Mesenchymal stem cell (in vitro differentiated cells and primary cell): ENCODE data around the gene FAM107A.

Experiments
- DNase-seq: peaks from one replicate; pipeline ENCODE4 v3.0.0-alpha.2; 2013
- H2AFZ ChIP-seq: one replicate; pipeline ENCODE4 v1.6.1; 2013; ENCODE audit warnings: low read depth, mild to moderate bottlenecking, control low read depth, inconsistent platforms, low read length, moderate library complexity
- H2AK5ac ChIP-seq: 2 replicates; pipeline ENCODE4 v1.6.1; 2013; ENCODE audit warnings: low read length, moderate library complexity, mild to moderate bottlenecking, inconsistent platforms; ENCODE audit not compliant: severe bottlenecking
- H2BK120ac ChIP-seq: one replicate; pipeline ENCODE4 v1.6.1; 2013; ENCODE audit warnings: low read depth, mild to moderate bottlenecking, inconsistent platforms, low read length, moderate library complexity
- H2BK12ac ChIP-seq, 2 experiments: one replicate each; pipeline ENCODE4 v1.6.1; 2013; ENCODE audit warnings: inconsistent platforms in 2 of 2, low read length in 2 of 2, mild to moderate bottlenecking in 2 of 2, moderate library complexity in 2 of 2, control low read depth in 1 of 2
- H2BK15ac ChIP-seq: one replicate; pipeline ENCODE4 v1.6.1; 2013; ENCODE audit warnings: mild to moderate bottlenecking, low read depth, inconsistent platforms; ENCODE audit not compliant: poor library complexity, severe bottlenecking
- H2BK5ac ChIP-seq: 2 replicates; pipeline ENCODE4 v1.6.1; 2013; ENCODE audit warnings: low read depth, mild to moderate bottlenecking, low read length, control low read depth, inconsistent platforms; ENCODE audit not compliant: poor library complexity, severe bottlenecking
- H3K14ac ChIP-seq, 2 experiments: one replicate each; pipeline ENCODE4 v1.6.1; 2013; ENCODE audit warnings: inconsistent platforms in 2 of 2, low read length in 2 of 2, control low read depth in 1 of 2, mild to moderate bottlenecking in 1 of 2, moderate library complexity in 1 of 2
- H3K18ac ChIP-seq, 2 experiments: one replicate each; pipeline ENCODE4 v1.6.1; 2013; ENCODE audit warnings: inconsistent platforms in 2 of 2, low read length in 2 of 2, control low read depth in 1 of 2, low read depth in 1 of 2, mild to moderate bottlenecking in 1 of 2
- H3K23ac ChIP-seq, 2 experiments: one replicate each; pipeline ENCODE4 v1.6.1; 2013; ENCODE audit warnings: inconsistent platforms in 2 of 2, low read length in 2 of 2, mild to moderate bottlenecking in 2 of 2, moderate library complexity in 2 of 2, control low read depth in 1 of 2
- H3K27ac ChIP-seq: 2 replicates; pipeline ENCODE4 v1.5.1; 2013; ENCODE audit warnings: mild to moderate bottlenecking, moderate library complexity, low read length, control low read depth, inconsistent platforms; ENCODE audit not compliant: poor library complexity, severe bottlenecking
- H3K27me3 ChIP-seq, 2 experiments: 2 replicates each; pipeline versions ENCODE4 v1.6.1 to v1.7.0; 2013; ENCODE audit warnings: low read length in 2 of 2, mild to moderate bottlenecking in 2 of 2, moderate library complexity in 2 of 2, control low read depth in 1 of 2, inconsistent platforms in 1 of 2; ENCODE audit not compliant: control insufficient read depth in 1 of 2, insufficient read depth in 1 of 2
- H3K36me3 ChIP-seq, 2 experiments: 2 replicates each; pipeline versions ENCODE4 v1.6.1 to v1.7.0; 2013; ENCODE audit warnings: low read length in 2 of 2, control low read depth in 1 of 2, inconsistent platforms in 1 of 2, low read depth in 1 of 2, mild to moderate bottlenecking in 1 of 2; ENCODE audit not compliant: insufficient read depth in 2 of 2, control insufficient read depth in 1 of 2
- H3K4ac ChIP-seq, 2 experiments: one replicate each; pipeline ENCODE4 v1.6.1; 2013; ENCODE audit warnings: inconsistent platforms in 2 of 2, low read length in 2 of 2, mild to moderate bottlenecking in 2 of 2, moderate library complexity in 2 of 2, control low read depth in 1 of 2, low read depth in 1 of 2
- H3K4me1 ChIP-seq: 2 replicates; pipeline ENCODE4 v1.6.1; 2013; ENCODE audit warnings: low read depth, low read length, control low read depth; ENCODE audit not compliant: control insufficient read depth, insufficient read depth
- H3K4me2 ChIP-seq: 2 replicates; pipeline ENCODE4 v1.6.1; 2013; ENCODE audit warnings: low read length, mild to moderate bottlenecking, inconsistent platforms; ENCODE audit not compliant: poor library complexity, severe bottlenecking
- H3K4me3 ChIP-seq, 2 experiments: 2 replicates each; pipeline versions ENCODE4 v1.5.1 to v1.7.0; 2013; ENCODE audit warnings: low read length in 2 of 2, mild to moderate bottlenecking in 2 of 2, control low read depth in 1 of 2, low read depth in 1 of 2; ENCODE audit not compliant: insufficient read depth in 1 of 2
- H3K79me1 ChIP-seq: replicated peaks from 2 replicates; pipeline ENCODE4 v1.6.1; 2013; ENCODE audit warnings: mild to moderate bottlenecking, control low read depth, low read length, inconsistent platforms; ENCODE audit not compliant: poor library complexity, severe bottlenecking
- H3K9ac ChIP-seq: 2 replicates; pipeline ENCODE4 v1.7.0; 2013; ENCODE audit warnings: mild to moderate bottlenecking, low read length, moderate library complexity
- H3K9me3 ChIP-seq: 2 replicates; pipeline ENCODE4 v1.7.0; 2013; ENCODE audit warnings: mild to moderate bottlenecking, low read length; ENCODE audit not compliant: control insufficient read depth
- H4K8ac ChIP-seq: one replicate; pipeline ENCODE4 v1.6.1; 2013; ENCODE audit warnings: inconsistent platforms, mild to moderate bottlenecking, low read length, moderate library complexity
- H4K91ac ChIP-seq: one replicate; pipeline ENCODE4 v1.6.1; 2013; ENCODE audit warnings: mild to moderate bottlenecking, low read length, inconsistent platforms
- WGBS: methylation state at CpG from one replicate; pipeline ENCODE4 v1.1.7; 2013; ENCODE audit warnings: mixed read lengths; 5-methylcytosine and 5-hydroxymethylcytosine counted together

The FAM107A gene

GRCh38 chr3:58585994-58586393 is 8.8 kb upstream of the FAM107A start:
- Histone ChIP-seq H3K4me1 (peaks cover 18% of the 10 kb centered on the region), H2AFZ (no peak overlapping the region), H3K4ac (no peak overlapping the region), H3K27me3 (peaks cover 20 to 60% of the 10 kb centered on the region in 2 experiments), H3K27ac (no peak overlapping the region), H3K36me3 (no peaks in the 10 kb centered on the region), H4K91ac (no peak overlapping the region), H2BK15ac (no peak overlapping the region), H3K79me1 (no peaks in the 10 kb centered on the region), H3K4me2 (peak overlapping the region; percentile 97), H2BK12ac (no peak overlapping the region), H3K9me3 (no peaks in the 10 kb centered on the region), H2AK5ac (no peak overlapping the region), H3K9ac (peak overlapping the region; percentile 88), H3K4me3 (peak overlapping the region in 1 of 2 experiments; percentile 93), H3K23ac (no peak overlapping the region), H3K18ac (no peak overlapping the region), H2BK5ac (no peak overlapping the region), H3K14ac (no peak overlapping the region), H2BK120ac (no peak overlapping the region), H4K8ac (no peak overlapping the region)
- 28% methylated on average over 8 of the region's 8 CpGs for WGBS
- no peak for DNase-seq

- Histone ChIP-seq H2AFZ (no peak overlapping the region), H3K27me3 (peaks cover 20 to 52% of the 10 kb centered on the region in 2 experiments), H3K14ac (peak overlapping the region in 1 of 2 experiments; percentile 39), H2BK15ac (no peak overlapping the region), H3K4me1 (peaks cover 18% of the 10 kb centered on the region), H3K4me2 (peak overlapping the region; percentile 97), H3K36me3 (no peaks in the 10 kb centered on the region), H2BK5ac (no peak overlapping the region), H3K9ac (peak overlapping the region; percentile 88), H3K4me3 (peak overlapping the region; percentile 41 to 93), H2AK5ac (no peak overlapping the region), H3K9me3 (no peaks in the 10 kb centered on the region), H3K4ac (no peak overlapping the region), H2BK12ac (no peak overlapping the region), H3K18ac (no peak overlapping the region), H4K8ac (no peak overlapping the region), H3K79me1 (no peaks in the 10 kb centered on the region), H2BK120ac (no peak overlapping the region), H4K91ac (no peak overlapping the region), H3K27ac (no peak overlapping the region), H3K23ac (peak overlapping the region in 1 of 2 experiments; percentile 47)
- WGBS: 5% methylated on average over 39 of the region's 46 CpGs
- peak; percentile 69 for DNase-seq
Measured at GRCh38 chr3:58585005-58585786, 8.0 kb upstream of the FAM107A start.

- peak overlapping the region; percentile 88 for H3K9ac ChIP-seq
- peaks cover 20 to 49% of the 10 kb centered on the region in 2 experiments for H3K27me3 ChIP-seq
- H3K9me3 ChIP-seq: no peaks in the 10 kb centered on the region
- H3K4ac ChIP-seq: no peak overlapping the region
- no peak overlapping the region for H2AFZ ChIP-seq
- no peak overlapping the region for H2BK15ac ChIP-seq
- no peak overlapping the region for H4K8ac ChIP-seq
- H3K27ac ChIP-seq: no peak overlapping the region
- H3K18ac ChIP-seq: no peak overlapping the region
- H2BK5ac ChIP-seq: no peak overlapping the region
- 59% methylated on average over 10 of the region's 10 CpGs for WGBS
- H3K4me1 ChIP-seq: peaks cover 18% of the 10 kb centered on the region
- H3K14ac ChIP-seq: no peak overlapping the region
- DNase-seq: no peak
- no peak overlapping the region for H2BK120ac ChIP-seq
- no peak overlapping the region for H2BK12ac ChIP-seq
- no peak overlapping the region for H3K23ac ChIP-seq
- no peak overlapping the region for H2AK5ac ChIP-seq
- no peak overlapping the region for H4K91ac ChIP-seq
- H3K4me2 ChIP-seq: peak overlapping the region; percentile 97
- no peaks in the 10 kb centered on the region for H3K36me3 ChIP-seq
- H3K79me1 ChIP-seq: no peaks in the 10 kb centered on the region
- H3K4me3 ChIP-seq: peak overlapping the region in 1 of 2 experiments; percentile 93
Measured at GRCh38 chr3:58584690-58585004, 7.5 kb upstream of the FAM107A start.

GRCh38 chr3:58581328-58582091 is 4.3 kb upstream of the FAM107A start:
- no peak overlapping the region for H2BK15ac ChIP-seq
- H2AK5ac ChIP-seq: no peak overlapping the region
- no peak overlapping the region for H4K8ac ChIP-seq
- whole genome bisulfite sequencing: 46% methylated on average over 10 of the region's 11 CpGs
- H3K4me3 ChIP-seq: no peak overlapping the region
- H4K91ac ChIP-seq: no peak overlapping the region
- no peak overlapping the region for H2BK5ac ChIP-seq
- no peak overlapping the region for H3K18ac ChIP-seq
- no peak overlapping the region for H3K27ac ChIP-seq
- no peaks in the 10 kb centered on the region for H3K36me3 ChIP-seq
- H3K4ac ChIP-seq: no peak overlapping the region
- no peak overlapping the region for H3K14ac ChIP-seq
- H2BK12ac ChIP-seq: no peak overlapping the region
- no peak overlapping the region for H2AFZ ChIP-seq
- H3K27me3 ChIP-seq: peaks cover 19 to 29% of the 10 kb centered on the region in 2 experiments
- H3K9ac ChIP-seq: no peak overlapping the region
- no peak overlapping the region for H3K23ac ChIP-seq
- no peaks in the 10 kb centered on the region for H3K79me1 ChIP-seq
- no peak overlapping the region for H3K4me2 ChIP-seq
- H2BK120ac ChIP-seq: no peak overlapping the region
- peaks cover 12% of the 10 kb centered on the region for H3K4me1 ChIP-seq
- no peak for DNase-seq
- H3K9me3 ChIP-seq: no peaks in the 10 kb centered on the region
